NCI-H2171 (cell line): ENCODE measurements around the gene BTF3.
"Not testable (repeated sequence)": the region's sequence is repeated elsewhere in the genome, so short reads cannot be mapped to it uniquely, and the experiment has no call there.

Source experiments
- DNase-seq: peaks from one replicate; lab custom pipeline; 2025; lab: John Stamatoyannopoulos, UW

The BTF3 gene

DNA sequence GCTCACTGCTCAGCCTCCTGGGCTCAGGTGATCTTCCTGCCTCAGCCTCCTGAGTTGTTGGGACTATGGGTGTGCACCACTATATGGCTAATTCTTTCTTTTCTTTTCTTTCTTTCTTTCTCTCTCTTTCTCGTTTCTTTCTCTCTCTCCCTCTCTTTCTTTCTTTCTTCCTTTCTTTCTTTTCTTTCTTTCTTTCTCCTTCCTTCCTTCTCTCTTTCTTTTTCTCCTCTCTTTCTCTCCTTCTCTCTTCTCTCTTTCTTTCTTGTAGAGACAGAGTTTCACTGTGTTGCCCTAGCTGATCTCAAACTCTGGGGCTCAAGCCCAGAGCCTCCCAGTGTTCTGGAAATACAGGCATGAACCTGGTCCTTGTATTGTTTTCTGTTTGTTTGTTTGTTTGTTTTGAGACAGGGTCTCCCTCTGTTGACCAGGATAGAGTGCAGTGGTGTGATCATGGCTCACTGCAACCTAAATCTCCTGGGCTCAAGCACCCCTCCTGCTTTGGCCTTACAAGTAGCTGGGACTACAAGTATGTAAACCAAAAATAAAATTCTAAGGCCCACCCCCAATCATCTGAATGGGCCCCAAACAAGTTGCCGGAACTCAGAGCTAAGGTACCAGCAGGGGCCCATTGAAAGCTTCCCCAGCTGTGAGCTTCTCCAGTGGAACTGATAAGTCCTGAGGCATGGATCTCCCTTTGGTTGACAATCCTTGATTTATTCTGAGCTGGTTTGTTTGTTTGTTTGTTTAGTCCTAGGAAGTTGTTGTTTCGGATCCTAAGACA, 11.9 kb upstream of the BTF3 start:
- no peak for DNase-seq

DNA sequence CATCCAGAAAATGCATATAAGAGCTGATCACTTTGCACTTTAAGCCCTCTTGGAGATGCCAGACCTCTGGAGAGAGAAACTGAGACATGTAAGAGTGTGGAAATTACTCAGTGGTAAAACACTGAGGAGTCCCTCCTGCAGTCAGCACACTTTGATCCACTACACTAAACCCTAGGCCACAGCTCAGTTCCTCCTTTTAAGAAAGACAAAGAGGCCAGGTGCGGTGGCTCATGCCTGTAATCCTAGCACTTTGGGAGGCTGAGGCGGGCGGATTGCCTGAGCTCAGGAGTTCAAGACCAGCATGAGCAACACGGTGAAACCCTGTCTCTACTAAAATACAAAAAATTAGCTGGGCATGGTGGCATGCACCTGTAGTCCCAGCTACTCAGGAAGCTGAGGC, 11.0 kb upstream of the BTF3 start:
- DNase-seq = not testable (repeated sequence)

GRCh38 chr5:73487815-73488214, 10.4 kb upstream of the BTF3 start:
- no peak for DNase-seq

DNA sequence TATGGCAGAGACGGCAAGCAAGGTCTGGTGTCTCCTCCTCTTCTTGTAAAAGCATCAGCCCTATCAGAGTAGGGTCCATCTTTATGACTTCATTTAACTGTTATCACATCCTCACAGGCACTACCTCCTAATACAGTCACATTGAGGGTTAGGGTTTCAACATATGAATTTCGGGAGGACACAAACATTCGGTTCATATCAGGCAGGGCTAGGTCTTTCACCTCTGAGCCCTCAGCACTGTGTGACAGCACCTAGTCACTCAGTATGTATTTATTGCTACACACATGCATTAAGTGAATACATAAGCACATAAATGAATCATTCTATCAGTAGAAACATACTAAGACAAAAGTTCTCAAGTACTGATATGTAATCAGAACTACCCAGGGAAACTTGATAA, 9.4 kb upstream of the BTF3 start:
- no peak for DNase-seq

DNA sequence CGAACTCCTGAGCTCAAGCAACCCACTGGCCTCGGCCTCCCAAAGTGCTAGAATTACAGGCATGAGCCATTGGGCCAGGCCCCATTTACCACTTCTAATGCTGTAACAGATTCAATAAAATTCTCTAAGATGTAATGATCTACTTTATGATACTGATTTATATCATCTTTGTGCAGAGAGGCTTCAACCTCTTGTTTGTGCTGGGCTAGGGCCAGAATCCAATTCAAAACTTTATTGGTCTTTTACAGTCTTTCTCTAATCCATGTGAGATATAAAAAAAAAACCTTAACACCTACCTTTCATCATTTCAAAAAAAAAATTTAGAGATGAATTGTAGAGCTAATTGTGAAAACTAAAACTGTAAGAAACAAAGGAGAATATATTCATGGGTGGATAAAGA, 8.2 kb upstream of the BTF3 start:
- no peak for DNase-seq

GRCh38 chr5:73491155-73491554, 7.1 kb upstream of the BTF3 start:
- no peak for DNase-seq

- DNase-seq = no peak
These were observed 4.8 kb upstream of the BTF3 start for GRCh38 chr5:73493421-73493820.

DNA sequence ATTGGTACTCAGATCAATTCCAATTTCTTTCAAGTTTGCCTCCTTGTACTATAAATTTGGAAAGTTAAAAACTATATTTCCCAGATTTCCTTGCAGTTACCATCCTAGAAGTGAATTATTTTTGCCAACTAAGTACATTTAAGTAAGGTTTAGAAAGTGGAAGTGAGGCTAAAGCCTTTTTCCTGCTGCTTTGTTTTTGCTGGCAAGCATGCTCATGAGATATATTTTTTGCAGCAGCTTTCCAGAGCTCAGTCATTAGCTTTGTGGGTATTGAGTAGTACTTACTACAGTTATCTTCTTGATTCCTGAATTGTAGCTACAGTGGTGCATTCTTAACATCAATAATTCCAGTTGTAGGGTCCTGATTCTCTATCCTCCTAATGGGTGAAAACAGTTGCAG, 3.5 kb upstream of the BTF3 start:
- DNase-seq = no peak

GRCh38 chr5:73495772-73496335, 2.4 kb upstream of the BTF3 start:
- DNase-seq = no peak

GRCh38 chr5:73496984-73497457, 1.2 kb upstream of the BTF3 start:
- peak; percentile 38 for DNase-seq

GRCh38 chr5:73497497-73498056, 665 bp upstream of the BTF3 start:
- peak; percentile 0 for DNase-seq

GRCh38 chr5:73499187-73499586, 945 bp downstream of the BTF3 start:
- no peak for DNase-seq

- no peak for DNase-seq
These were observed 1.5 kb downstream of the BTF3 start for GRCh38 chr5:73499756-73500155.

- DNase-seq = no peak
These were observed 3.2 kb downstream of the BTF3 start for GRCh38 chr5:73501406-73501805.

GRCh38 chr5:73506459-73506955, 8.3 kb downstream of the BTF3 start:
- DNase-seq = no peak

DNA sequence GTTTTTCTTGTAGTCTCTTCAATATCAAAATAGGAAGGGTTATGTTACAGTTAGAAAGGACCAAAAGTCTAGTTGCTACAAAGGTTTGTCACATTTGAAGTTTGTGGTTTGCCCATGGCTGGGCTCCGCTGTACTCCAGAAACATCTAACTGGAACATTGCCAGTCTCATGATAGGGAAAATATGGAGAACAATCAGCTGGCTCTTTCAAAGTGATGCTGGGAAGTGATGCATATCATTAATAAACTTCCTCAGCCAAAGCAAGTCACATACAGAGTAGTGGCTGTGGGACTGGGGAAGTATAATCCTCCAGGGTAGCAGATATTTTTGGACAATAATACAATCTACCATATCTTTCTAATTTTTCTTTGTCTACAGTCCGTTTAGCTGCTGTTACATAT, 8.8 kb downstream of the BTF3 start:
- DNase-seq = no peak

GRCh38 chr5:73508521-73508920, 10.3 kb downstream of the BTF3 start:
- DNase-seq = not testable (repeated sequence)

DNA sequence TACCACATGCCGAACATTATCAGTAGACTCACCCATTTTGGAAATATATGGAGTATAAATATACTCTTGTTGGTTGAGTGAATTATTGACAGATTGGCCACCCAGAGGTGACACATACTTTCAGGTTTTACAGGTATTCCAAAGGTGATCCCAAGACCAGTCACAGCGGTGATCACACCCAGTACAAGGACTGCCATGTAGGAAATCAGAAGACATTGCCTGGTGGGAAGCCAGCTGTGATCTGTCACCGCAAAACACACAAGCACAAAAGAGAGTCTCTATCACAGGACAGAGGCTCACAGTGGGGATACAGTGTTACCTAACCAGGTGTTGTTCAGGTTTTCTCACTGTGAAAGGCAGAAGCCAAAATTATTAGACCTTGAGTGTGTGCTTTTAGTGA, 15.8 kb downstream of the BTF3 start:
- no peak for DNase-seq

DNA sequence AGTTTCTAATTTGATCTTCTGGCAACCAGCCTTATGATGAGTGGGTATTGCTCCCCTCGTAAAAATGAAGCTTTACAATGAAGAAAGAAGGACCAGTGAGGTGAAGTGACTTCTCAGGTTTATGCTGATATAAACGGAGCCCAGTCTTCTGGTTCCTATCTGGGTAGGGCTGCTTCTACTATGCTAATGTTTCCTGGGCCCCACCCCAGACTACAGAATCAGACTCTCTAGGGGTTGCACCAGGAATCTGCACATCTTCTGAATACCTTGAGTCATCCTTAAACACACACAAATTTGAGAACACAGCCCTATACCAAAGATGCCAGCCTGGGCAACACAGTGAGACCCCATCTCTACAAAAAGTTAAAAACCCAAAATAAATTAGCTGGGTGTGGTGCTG, 16.2 kb downstream of the BTF3 start:
- no peak for DNase-seq

DNA sequence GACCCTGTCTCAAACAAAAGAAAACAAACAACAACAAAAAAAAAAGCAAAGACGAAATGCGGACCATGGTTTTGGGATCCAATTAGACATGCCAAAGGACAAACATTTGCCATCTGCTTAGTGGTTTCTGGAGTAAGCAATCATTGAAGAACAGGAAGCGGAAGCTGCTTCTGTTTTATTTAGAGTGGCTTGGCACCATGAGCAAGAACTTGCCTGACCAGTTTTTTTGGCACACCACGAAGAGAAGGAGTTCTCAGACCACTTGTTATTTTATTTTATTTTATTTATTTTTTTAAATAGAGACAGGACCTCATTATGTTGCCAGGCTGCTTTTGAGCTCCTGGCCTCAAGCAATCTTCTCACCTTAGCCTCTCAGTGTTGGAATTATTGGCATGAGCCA, 17.0 kb downstream of the BTF3 start:
- DNase-seq = no peak

DNA sequence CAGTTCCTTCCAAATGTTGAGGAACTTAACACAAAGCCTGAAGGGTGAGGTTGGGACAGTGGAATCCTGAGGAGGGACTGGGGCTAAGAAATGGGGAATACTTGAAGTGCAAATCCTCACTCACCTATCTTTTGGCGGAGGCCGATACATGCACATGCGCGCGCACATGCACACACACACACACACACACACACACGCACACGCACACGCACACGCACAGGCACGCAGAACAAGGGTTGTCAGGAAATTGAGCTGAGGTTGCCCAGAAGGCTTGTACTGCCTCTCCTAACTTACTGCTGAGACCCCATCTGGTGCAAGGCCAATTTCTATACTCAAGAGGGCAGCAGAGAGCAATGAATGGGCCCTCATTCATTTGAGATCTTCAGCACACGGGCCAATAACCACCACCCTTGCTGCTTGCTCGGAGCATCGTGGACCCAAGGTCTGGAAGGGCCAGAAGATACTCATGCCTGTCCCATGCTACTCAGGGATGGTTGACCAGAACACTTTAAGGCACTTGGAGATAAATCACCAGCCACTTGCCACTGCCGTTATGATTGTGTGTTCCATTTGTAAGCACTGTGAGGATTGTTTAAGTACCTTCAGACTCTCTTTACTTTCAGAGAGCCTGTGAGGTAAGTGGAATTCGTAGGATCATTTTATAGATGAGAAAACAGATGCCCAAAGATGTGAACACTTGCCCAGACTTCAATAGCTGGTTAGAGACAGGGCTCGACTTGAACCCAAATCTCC, 21.5 kb downstream of the BTF3 start:
- DNase-seq = peak; percentile 31

DNA sequence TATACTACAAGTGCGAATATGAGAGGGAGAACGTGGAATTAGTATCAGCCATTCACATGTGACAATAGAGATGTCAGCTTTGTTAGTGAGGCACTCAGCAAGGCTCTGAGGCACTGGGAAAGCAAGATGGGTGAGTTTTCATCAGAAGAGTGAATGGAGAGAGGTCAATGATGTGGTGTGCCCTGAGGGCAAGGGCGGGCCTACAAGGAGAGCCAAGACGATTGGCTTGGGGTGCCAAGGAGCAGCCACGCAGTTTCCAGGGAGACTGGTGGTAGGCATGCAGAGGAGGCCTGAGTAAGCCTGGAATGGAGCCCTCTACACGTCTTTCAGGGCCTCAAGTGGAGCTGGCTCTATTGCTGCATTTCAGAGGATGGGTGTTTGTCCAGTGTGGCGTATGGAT, 24.7 kb downstream of the BTF3 start:
- no peak for DNase-seq

- DNase-seq = no peak
These were observed 25.6 kb downstream of the BTF3 start for GRCh38 chr5:73523861-73524260.
